ENCODE measurements around the gene SRRM3.

DNA sequence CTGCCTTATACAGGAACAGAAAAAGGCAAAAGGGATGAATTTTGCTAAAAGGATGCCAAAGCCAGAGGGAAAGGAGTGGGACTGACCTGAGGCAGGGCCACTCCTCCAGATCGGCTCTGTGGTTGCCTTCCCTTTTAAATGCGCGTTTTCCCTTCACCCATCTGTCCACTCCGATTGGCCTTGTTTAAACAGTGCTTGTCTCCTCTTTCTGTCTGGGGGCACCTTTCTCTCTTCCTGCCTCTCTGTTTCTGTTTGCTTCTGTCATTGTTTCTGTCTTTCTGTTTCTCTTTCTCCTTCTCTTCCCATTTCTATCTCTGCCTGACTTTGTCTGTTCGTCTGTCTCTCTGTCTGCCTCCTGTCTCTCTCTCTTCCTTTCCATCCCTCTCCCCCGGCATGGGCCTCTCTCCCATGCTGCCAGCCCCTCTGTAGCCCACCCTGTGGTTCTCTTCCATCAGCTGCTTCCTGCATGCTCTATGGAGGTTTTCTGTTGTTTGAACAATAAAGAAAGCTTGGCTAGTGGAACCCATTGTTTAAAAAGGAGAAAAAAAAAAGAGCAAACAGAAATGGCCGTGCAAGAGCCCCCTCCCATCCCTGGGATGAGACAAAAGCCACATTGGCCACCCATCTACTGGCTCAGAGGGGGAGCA is 71.3 kb downstream of the SRRM3 start:
- no peak for TF ChIP-seq EZH2phosphoT487 (IDR thresholded peaks at IDR 0.05; ENCODE audit: insufficient read depth, low read depth)
- TF ChIP-seq EZH2 (IDR thresholded peaks at IDR 0.05; ENCODE audit: insufficient read depth, poor library complexity, severe bottlenecking) = no peak
